ENCODE measurements around the gene UGT2B17.

- no peak for TF ChIP-seq RCOR1 (IDR thresholded peaks at IDR 0.05; ENCODE audit: insufficient replicate concordance, low read length)
- no peak for TF ChIP-seq CTCF (conservative IDR thresholded peaks at IDR 0.05; ENCODE audit: low read depth, low read length)
- no peak for TF ChIP-seq POLR2A (IDR thresholded peaks at IDR 0.05; ENCODE audit: low read depth, low read length)
- TF ChIP-seq FOS (IDR thresholded peaks at IDR 0.05; ENCODE audit: low read depth, low read length): no peak
These were observed 6.2 kb upstream of the UGT2B17 start for GRCh38 chr4:68582339-68582717.
